ENCODE results near the gene IGSF6.

GRCh38 chr16:21637032-21637968 is 15.1 kb downstream of the IGSF6 start:
- TF ChIP-seq CTCF (conservative IDR thresholded peaks at IDR 0.05; ENCODE audit: low read length) (no peak), EZH2phosphoT487 (IDR thresholded peaks at IDR 0.05; ENCODE audit: borderline replicate concordance, low read depth, low read length) (no peak)

Data from OCI-LY7 (cell line).